Measurements from ENCODE around the gene TTC3.

The TTC3 gene

GRCh38 chr21:37232274-37233018 is 159.4 kb downstream of the TTC3 start:
- DNase-seq (ENCODE audit: low read depth): no peak
- no peak for TF ChIP-seq CTCF (conservative IDR thresholded peaks at IDR 0.05; ENCODE audit: low read depth, low read length)
- no peak overlapping the region for H3K4me3 ChIP-seq (ENCODE audit: low read length)

- DNase-seq (ENCODE audit: low read depth): no peak
- no peak for TF ChIP-seq CTCF (conservative IDR thresholded peaks at IDR 0.05; ENCODE audit: low read depth, low read length)
Observed at GRCh38 chr21:37233551-37234146, 160.6 kb downstream of the TTC3 start.

GRCh38 chr21:37237346-37237745 is 164.3 kb downstream of the TTC3 start:
- no peak for DNase-seq (ENCODE audit: low read depth)
- H3K4me3 ChIP-seq (ENCODE audit: low read length): no peak overlapping the region
- TF ChIP-seq CTCF (conservative IDR thresholded peaks at IDR 0.05; ENCODE audit: low read depth, low read length): no peak

More at GRCh38 chr21:37233551-37234146, 160.6 kb downstream of the TTC3 start:
- no peak overlapping the region for H3K4me3 ChIP-seq (ENCODE audit: low read length)

GRCh38 chr21:37237764-37238163 is 164.7 kb downstream of the TTC3 start:
- no peak overlapping the region for H3K4me3 ChIP-seq (ENCODE audit: low read length)
- TF ChIP-seq CTCF (conservative IDR thresholded peaks at IDR 0.05; ENCODE audit: low read depth, low read length): no peak
- DNase-seq (ENCODE audit: low read depth): no peak

GRCh38 chr21:37240978-37241377 is 167.9 kb downstream of the TTC3 start:
- no peak overlapping the region for H3K4me3 ChIP-seq (ENCODE audit: low read length)
- no peak for DNase-seq (ENCODE audit: low read depth)
- no peak for TF ChIP-seq CTCF (conservative IDR thresholded peaks at IDR 0.05; ENCODE audit: low read depth, low read length)

GRCh38 chr21:37241426-37241825 is 168.4 kb downstream of the TTC3 start:
- DNase-seq (ENCODE audit: low read depth): no peak
- TF ChIP-seq CTCF (conservative IDR thresholded peaks at IDR 0.05; ENCODE audit: low read depth, low read length): no peak
- no peak overlapping the region for H3K4me3 ChIP-seq (ENCODE audit: low read length)

- H3K4me3 ChIP-seq (ENCODE audit: low read length): no peak overlapping the region
- no peak for TF ChIP-seq CTCF (conservative IDR thresholded peaks at IDR 0.05; ENCODE audit: low read depth, low read length)
- no peak for DNase-seq (ENCODE audit: low read depth)
Observed at GRCh38 chr21:37243961-37244360, 170.9 kb downstream of the TTC3 start.
